ENCODE results near the gene IL36A.

DNA sequence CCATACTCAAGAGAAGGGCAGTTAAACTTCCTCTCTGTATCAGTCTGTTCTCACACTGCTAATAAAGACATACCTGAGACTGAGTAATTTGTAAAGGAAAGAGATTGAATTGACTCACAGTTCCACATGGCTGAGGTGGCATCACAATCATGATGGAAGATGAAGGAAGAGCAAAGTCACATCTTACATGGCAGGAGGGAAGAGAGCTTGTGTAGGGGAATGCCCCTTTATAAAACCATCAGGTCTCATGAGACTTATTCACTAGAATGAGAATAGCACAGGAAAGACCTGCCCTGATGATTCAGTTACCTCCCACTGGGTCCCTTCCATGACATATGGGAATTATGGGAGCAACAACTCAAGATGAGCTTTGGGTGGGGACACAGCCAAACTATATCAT lies 48.8 kb downstream of the IL36A start:
- TF ChIP-seq, protein P1, sequence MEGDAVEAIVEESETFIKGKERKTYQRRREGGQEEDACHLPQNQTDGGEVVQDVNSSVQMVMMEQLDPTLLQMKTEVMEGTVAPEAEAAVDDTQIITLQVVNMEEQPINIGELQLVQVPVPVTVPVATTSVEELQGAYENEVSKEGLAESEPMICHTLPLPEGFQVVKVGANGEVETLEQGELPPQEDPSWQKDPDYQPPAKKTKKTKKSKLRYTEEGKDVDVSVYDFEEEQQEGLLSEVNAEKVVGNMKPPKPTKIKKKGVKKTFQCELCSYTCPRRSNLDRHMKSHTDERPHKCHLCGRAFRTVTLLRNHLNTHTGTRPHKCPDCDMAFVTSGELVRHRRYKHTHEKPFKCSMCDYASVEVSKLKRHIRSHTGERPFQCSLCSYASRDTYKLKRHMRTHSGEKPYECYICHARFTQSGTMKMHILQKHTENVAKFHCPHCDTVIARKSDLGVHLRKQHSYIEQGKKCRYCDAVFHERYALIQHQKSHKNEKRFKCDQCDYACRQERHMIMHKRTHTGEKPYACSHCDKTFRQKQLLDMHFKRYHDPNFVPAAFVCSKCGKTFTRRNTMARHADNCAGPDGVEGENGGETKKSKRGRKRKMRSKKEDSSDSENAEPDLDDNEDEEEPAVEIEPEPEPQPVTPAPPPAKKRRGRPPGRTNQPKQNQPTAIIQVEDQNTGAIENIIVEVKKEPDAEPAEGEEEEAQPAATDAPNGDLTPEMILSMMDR (IDR thresholded peaks at IDR 0.05; ENCODE audit: low read length), result no peak
- TF ChIP-seq EZH2 (optimal IDR thresholded peaks at IDR 0.05; ENCODE audit: low read depth, low read length), result no peak
- no peak for TF ChIP-seq EZH2phosphoT487 (IDR thresholded peaks at IDR 0.05; ENCODE audit: low read length)
